ENCODE data around the gene ACAD11.

Gene ACAD11

GRCh38 chr3:132555306-132556035 lies 104.1 kb downstream of the ACAD11 start:
- FAIRE-seq, result no peak
- no peak for DNase-seq (ENCODE audit: low spot score)

DNA sequence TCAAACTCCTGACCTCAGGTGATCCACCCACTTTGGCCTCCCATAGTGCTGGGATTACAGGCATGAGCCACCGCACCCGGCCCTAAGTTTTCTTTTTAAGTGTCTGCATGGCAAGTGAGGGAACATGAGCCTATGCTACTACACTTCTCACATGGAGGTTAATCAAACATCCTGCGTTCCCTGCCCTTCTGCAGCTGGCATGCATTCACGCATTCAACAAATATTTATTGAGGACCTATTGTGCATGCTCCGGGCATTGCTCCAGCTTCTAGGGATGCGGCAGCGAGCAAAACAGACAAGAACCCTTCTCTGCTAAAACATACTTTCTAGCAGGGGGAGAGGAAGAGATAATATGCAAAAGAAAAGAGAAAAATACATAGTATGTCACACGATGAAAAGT lies 105.2 kb downstream of the ACAD11 start:
- no peak for FAIRE-seq
- DNase-seq (ENCODE audit: low spot score), result no peak

DNA sequence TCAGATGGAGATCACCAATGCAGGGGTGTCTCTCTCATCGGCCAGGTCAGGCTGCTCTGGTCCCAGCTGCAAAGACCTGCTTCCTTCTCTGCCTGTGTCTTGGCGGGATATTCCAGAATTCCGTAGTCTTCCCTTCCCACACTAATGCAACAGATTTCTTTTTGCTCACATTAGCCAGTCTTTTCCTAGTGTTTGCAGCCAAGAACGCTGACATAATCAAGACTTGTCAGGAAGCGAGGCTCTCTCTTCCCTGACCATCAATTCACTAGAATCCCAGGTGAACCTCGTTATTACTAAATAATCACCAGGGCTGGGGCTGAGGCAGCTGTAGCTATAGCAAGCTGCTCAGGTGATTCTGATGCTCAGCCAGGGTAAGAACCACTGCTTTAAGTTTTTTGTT lies 105.8 kb downstream of the ACAD11 start:
- no peak for FAIRE-seq

GRCh38 chr3:132550579-132551305 lies 108.9 kb downstream of the ACAD11 start:
- FAIRE-seq, result no peak

More for the DNA sequence above, 105.8 kb downstream of the ACAD11 start:
- DNase-seq (ENCODE audit: low spot score), result no peak

GRCh38 chr3:132549890-132550578 lies 109.6 kb downstream of the ACAD11 start:
- DNase-seq (ENCODE audit: low spot score), result no peak
- FAIRE-seq, result no peak

More at GRCh38 chr3:132550579-132551305, 108.9 kb downstream of the ACAD11 start:
- DNase-seq (ENCODE audit: low spot score), result no peak

GRCh38 chr3:132549169-132549568 lies 110.4 kb downstream of the ACAD11 start:
- DNase-seq (ENCODE audit: low spot score) (no peak), FAIRE-seq (no peak)

- FAIRE-seq, result no peak
- no peak for DNase-seq (ENCODE audit: low spot score)
These were observed 114.1 kb downstream of the ACAD11 start for GRCh38 chr3:132545471-132545870.

- FAIRE-seq, result no peak
- no peak for DNase-seq (ENCODE audit: low spot score)
These were observed 115.5 kb downstream of the ACAD11 start for GRCh38 chr3:132544130-132544529.

DNA sequence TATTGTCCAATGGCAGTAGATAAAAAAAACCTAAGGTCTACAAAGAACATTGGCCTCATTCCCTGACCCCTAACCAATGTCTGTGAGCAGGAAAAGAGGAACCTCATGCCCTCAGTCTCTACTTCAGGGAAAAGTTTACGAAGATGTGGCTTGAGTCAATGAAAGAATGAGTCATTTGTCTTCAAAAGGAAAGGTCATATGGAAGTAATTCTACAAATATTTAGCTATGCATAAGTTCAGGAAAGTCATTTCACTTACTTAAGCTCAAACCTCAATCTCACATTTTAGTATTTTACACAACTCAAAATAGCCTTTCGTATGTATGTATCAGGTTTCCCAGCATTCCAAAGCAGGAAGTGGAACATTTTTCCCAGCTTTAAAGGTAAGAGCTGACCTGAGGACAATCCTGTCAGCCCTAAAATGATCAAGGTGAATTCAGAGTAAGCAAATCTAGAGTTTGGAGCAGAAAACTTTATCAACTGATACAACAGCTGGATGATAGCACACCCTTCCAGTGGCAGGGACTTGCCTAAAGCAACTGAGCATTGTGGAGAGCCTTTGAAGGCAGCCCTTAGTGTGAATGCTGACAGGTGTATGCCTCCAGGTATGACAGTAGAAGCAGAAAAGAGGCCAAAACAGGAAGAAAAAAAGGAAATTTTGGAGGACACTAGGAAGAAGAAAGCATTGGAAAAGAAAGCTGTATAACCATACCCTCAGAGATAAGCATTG lies 116.4 kb downstream of the ACAD11 start:
- FAIRE-seq, result peak; percentile 69
- DNase-seq (ENCODE audit: low spot score), result peak; percentile 46

GRCh38 chr3:132542577-132542976 lies 117.0 kb downstream of the ACAD11 start:
- no peak for DNase-seq (ENCODE audit: low spot score)

DNA sequence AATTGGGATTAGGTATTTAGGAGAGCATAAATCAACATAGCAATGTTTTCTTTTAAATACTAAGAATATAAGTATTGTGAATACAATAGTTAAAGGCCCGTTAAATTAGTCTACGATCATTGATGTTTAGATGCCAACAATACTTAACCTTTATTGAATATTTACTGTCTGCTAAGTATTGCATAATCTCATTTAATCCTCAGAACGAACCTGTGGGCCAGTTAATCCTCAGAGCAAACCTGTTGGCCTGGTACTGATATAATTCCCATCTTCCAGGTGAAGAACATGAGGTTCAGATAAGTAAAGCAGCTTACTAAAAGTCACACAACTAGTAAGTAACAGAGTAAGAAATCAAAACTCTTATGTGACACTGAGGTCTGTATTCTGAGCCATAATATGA lies 119.9 kb downstream of the ACAD11 start:
- FAIRE-seq, result no peak

More at GRCh38 chr3:132542577-132542976, 117.0 kb downstream of the ACAD11 start:
- FAIRE-seq, result no peak

GRCh38 chr3:132538072-132538471 lies 121.5 kb downstream of the ACAD11 start:
- no peak for FAIRE-seq
- no peak for DNase-seq (ENCODE audit: low spot score)

More for the DNA sequence above, 119.9 kb downstream of the ACAD11 start:
- no peak for DNase-seq (ENCODE audit: low spot score)

DNA sequence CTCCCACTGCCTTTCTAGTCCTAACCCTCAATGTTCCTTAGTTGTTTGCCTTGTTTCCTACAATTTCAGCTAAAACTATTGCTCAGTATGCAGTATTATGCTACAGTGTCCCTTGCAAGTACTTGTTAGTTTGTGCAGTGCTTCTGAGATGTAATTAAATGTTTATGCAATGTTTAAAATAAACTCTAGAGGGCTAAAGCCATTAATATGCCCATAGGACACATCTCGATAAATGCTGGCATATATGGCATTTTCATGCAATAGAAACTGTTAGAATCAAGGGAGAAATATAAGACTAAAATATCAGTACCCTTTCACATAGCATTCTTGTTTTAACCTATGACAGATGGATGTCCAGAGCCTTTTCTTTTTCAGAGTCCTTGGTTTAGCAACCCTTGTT lies 122.3 kb downstream of the ACAD11 start:
- DNase-seq (ENCODE audit: low spot score) (no peak), FAIRE-seq (no peak)

DNA sequence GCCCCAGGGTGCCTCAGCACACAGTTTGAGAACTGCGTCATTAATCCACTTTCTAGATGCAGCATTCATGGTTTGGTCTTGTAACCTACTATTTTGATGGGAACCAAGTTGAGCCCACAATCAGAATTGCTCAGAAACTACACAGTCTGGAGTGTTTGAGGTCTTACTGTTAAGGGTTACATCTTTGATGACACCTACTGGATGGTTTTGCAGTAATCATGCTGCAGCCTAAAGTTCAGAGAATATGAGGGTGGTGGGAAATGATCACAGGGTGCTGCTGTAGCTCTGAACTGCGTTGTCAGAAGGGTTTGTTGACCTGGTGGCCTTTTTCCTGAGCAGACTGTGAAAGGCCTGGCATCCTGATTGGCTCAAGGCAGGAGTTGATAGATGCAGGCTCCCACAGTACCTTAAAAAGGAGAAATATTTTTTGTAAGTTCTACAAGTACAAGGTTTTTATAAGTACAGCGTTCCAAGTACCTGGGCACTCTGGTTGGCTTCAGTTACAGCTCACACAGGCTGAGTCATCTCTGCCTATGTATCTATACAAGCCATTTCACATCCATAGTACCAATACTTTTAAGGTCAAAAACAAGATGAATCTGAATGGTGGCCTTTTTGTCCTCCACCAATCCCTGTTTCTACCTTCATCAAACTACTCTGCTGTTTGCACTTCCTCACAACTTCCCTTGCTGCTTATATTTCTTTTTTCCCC lies 123.0 kb downstream of the ACAD11 start:
- no peak for DNase-seq (ENCODE audit: low spot score)

DNA sequence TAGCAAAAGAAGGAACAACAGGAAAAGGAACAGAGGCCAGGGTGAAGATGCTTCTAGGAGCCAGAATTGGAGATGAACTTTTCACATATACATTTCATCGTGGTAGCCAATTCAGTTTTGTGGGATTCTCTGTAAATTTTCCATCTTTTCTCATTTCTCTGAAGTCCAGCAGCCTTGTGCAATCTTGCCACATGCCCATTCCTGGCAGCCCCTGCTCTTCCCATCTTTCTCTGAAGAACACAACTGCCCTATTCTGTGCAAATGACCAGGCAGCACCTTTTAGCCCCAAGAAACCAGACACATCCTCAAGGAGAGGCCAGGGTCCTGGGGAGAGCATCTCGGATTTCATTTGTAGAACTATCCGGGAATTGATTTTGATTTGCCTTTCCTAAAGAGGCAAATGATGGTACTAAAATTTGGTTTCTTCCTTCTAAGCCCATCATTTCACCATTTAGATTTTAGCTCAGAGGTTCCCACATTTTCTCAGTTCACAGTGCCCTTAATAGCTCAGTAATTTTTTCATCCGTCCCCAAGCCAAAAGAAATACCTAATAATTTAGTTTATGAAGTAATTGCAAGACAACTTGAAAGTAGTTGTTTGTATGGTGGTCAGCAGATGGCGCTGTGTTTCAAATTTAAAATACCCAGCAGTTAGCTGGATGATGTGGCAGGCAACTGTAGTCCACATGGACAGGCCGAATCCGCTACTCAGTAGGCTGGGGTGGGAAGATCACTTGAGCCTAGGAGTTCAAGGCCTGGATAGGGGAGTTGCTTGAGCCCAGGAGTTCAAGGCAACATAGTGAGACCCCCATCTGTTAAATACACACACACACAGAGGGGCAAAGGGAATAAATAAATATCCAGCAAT lies 123.8 kb downstream of the ACAD11 start:
- FAIRE-seq, result peak; percentile 65
- peak; percentile 54 for DNase-seq (ENCODE audit: low spot score)

More for the DNA sequence above, 123.0 kb downstream of the ACAD11 start:
- FAIRE-seq, result no peak

GRCh38 chr3:132530624-132531023 lies 129.0 kb downstream of the ACAD11 start:
- DNase-seq (ENCODE audit: low spot score) (no peak), FAIRE-seq (no peak)

- DNase-seq (ENCODE audit: low spot score), result no peak
- FAIRE-seq, result no peak
These were observed 137.3 kb downstream of the ACAD11 start for GRCh38 chr3:132522353-132522752.

GRCh38 chr3:132521901-132522300 lies 137.7 kb downstream of the ACAD11 start:
- no peak for DNase-seq (ENCODE audit: low spot score)
- FAIRE-seq, result no peak

GRCh38 chr3:132519914-132520313 lies 139.7 kb downstream of the ACAD11 start:
- FAIRE-seq (no peak), DNase-seq (ENCODE audit: low spot score) (no peak)

GRCh38 chr3:132517311-132517710 lies 142.3 kb downstream of the ACAD11 start:
- DNase-seq (ENCODE audit: low spot score) (no peak), FAIRE-seq (no peak)

Measured in RCC 7860 (cell line).